Activated CD4-positive, alpha-beta T cell treated with anti-CD3 and anti-CD28 coated beads, Interleukin-2, amount 10 ng/mL, durations not matched to agents 24 days and 14 days (primary cell): ENCODE data around the gene IPO11. TPM values are rescaled to one million over a fixed set of nuclear protein-coding genes. Genes with fewer than 3 reads are reported as not detected.
"Not testable (repeated sequence)": the region's sequence is repeated elsewhere in the genome, so short reads cannot be mapped to it uniquely, and the experiment has no call there.

ENCODE experiments used
- DNase-seq: peaks from one replicate; pipeline ENCODE4 v3.0.0; 2022
- H3K27ac Mint-ChIP-seq: one replicate; pipeline ENCODE4 v1.8.0; 2022; ENCODE audit warnings: mild to moderate bottlenecking, mixed read lengths
- H3K27me3 Mint-ChIP-seq: one replicate; pipeline ENCODE4 v1.8.0; 2022; ENCODE audit warnings: mixed read lengths
- H3K36me3 Mint-ChIP-seq: one replicate; pipeline ENCODE4 v1.8.0; 2022; ENCODE audit warnings: low read depth, mild to moderate bottlenecking, mixed read lengths
- H3K4me1 Mint-ChIP-seq: one replicate; pipeline ENCODE4 v1.8.0; 2021; ENCODE audit warnings: mixed read lengths
- H3K4me3 Mint-ChIP-seq: one replicate; pipeline ENCODE4 v1.8.0; 2022; ENCODE audit warnings: mild to moderate bottlenecking, moderate library complexity, mixed read lengths
- H3K9me3 Mint-ChIP-seq: one replicate; pipeline ENCODE4 v1.8.0; 2021; ENCODE audit warnings: mixed read lengths
- intact Hi-C: fragments of 100-400 bp; cut with micrococcal nuclease; formaldehyde crosslinking; loops from one replicate; pipeline ENCODE4 v1.15.1; 2023
- total RNA-seq: library from RNA; stranded (reverse); gene quantifications from 2 replicates; pipeline ENCODE4 v1.2.3, GENCODE V29; 2022

IPO11 gene
- total RNA-seq, 1 donor from 2014 or later: 60.9 TPM

- intact Hi-C loops, DNase-seq, H3K27ac Mint-ChIP-seq, H3K9me3 Mint-ChIP-seq, H3K4me1 Mint-ChIP-seq, H3K4me3 Mint-ChIP-seq, H3K27me3 Mint-ChIP-seq: not testable (repeated sequence)
- H3K36me3 Mint-ChIP-seq: peaks cover 37% of the 10 kb centered on the region
These were observed 96.2 kb downstream of the IPO11 start for GRCh38 chr5:62508760-62509159.

- intact Hi-C loops: no loop called here
- Mint-ChIP-seq H3K27ac (no peak overlapping the region), H3K27me3 (no peaks in the 10 kb centered on the region), H3K9me3 (peaks cover 5% of the 10 kb centered on the region), H3K4me3 (no peak overlapping the region), H3K36me3 (peaks cover 37% of the 10 kb centered on the region), H3K4me1 (no peaks in the 10 kb centered on the region)
- DNase-seq: no peak
These were observed 97.2 kb downstream of the IPO11 start for GRCh38 chr5:62509806-62510205.

GRCh38 chr5:62513085-62513484, 100.5 kb downstream of the IPO11 start:
- intact Hi-C loops, H3K4me1 Mint-ChIP-seq, H3K27ac Mint-ChIP-seq, DNase-seq, H3K27me3 Mint-ChIP-seq, H3K9me3 Mint-ChIP-seq, H3K4me3 Mint-ChIP-seq: not testable (repeated sequence)
- H3K36me3 Mint-ChIP-seq: peaks cover 27% of the 10 kb centered on the region

- peaks cover 24% of the 10 kb centered on the region for H3K36me3 Mint-ChIP-seq
- H3K27me3 Mint-ChIP-seq: no peaks in the 10 kb centered on the region
- intact Hi-C loops: no loop called here
These were observed 102.1 kb downstream of the IPO11 start for GRCh38 chr5:62514510-62515119.

GRCh38 chr5:62520812-62521211, 108.2 kb downstream of the IPO11 start:
- DNase-seq, H3K27me3 Mint-ChIP-seq, H3K27ac Mint-ChIP-seq, H3K4me3 Mint-ChIP-seq, intact Hi-C loops, H3K9me3 Mint-ChIP-seq: not testable (repeated sequence)
- H3K4me1 Mint-ChIP-seq: peaks cover 10% of the 10 kb centered on the region
- H3K36me3 Mint-ChIP-seq: peaks cover 35% of the 10 kb centered on the region

More at GRCh38 chr5:62514510-62515119, 102.1 kb downstream of the IPO11 start:
- Mint-ChIP-seq H3K9me3 (no peaks in the 10 kb centered on the region), H3K4me3 (no peak overlapping the region), H3K4me1 (no peaks in the 10 kb centered on the region), H3K27ac (no peak overlapping the region)
- no peak for DNase-seq

- intact Hi-C loops: no loop called here
- peaks cover 3% of the 10 kb centered on the region for H3K9me3 Mint-ChIP-seq
- no peaks in the 10 kb centered on the region for H3K27me3 Mint-ChIP-seq
- no peak for DNase-seq
- peaks cover 34% of the 10 kb centered on the region for H3K36me3 Mint-ChIP-seq
- peaks cover 10% of the 10 kb centered on the region for H3K4me1 Mint-ChIP-seq
- no peak overlapping the region for H3K27ac Mint-ChIP-seq
- no peak overlapping the region for H3K4me3 Mint-ChIP-seq
These were observed 108.8 kb downstream of the IPO11 start for GRCh38 chr5:62521319-62521718.

GRCh38 chr5:62522811-62523210, 110.2 kb downstream of the IPO11 start:
- DNase-seq: no peak

GRCh38 chr5:62533597-62533996, 121.0 kb downstream of the IPO11 start:
- Mint-ChIP-seq H3K27me3 (no peaks in the 10 kb centered on the region), H3K27ac (no peak overlapping the region), H3K9me3 (no peaks in the 10 kb centered on the region), H3K36me3 (peaks cover 26% of the 10 kb centered on the region), H3K4me1 (peaks cover 3% of the 10 kb centered on the region), H3K4me3 (no peak overlapping the region)
- intact Hi-C loops: no loop called here
- no peak for DNase-seq

More at GRCh38 chr5:62522811-62523210, 110.2 kb downstream of the IPO11 start:
- Mint-ChIP-seq H3K9me3 (peaks cover 3% of the 10 kb centered on the region), H3K4me1 (peaks cover 10% of the 10 kb centered on the region), H3K27me3 (no peaks in the 10 kb centered on the region), H3K36me3 (peaks cover 30% of the 10 kb centered on the region), H3K27ac (no peak overlapping the region), H3K4me3 (no peak overlapping the region)
- intact Hi-C loops: no loop called here

GRCh38 chr5:62534461-62535236, 122.1 kb downstream of the IPO11 start:
- intact Hi-C loops: no loop called here
- no peak for DNase-seq
- Mint-ChIP-seq H3K4me1 (peaks cover 3% of the 10 kb centered on the region), H3K9me3 (no peaks in the 10 kb centered on the region), H3K4me3 (no peak overlapping the region), H3K27me3 (no peaks in the 10 kb centered on the region), H3K36me3 (peaks cover 32% of the 10 kb centered on the region), H3K27ac (no peak overlapping the region)

GRCh38 chr5:62536232-62536631, 123.7 kb downstream of the IPO11 start:
- no peak for DNase-seq
- Mint-ChIP-seq H3K9me3 (no peaks in the 10 kb centered on the region), H3K4me3 (no peak overlapping the region), H3K27ac (no peak overlapping the region), H3K27me3 (no peaks in the 10 kb centered on the region), H3K4me1 (peaks cover 3% of the 10 kb centered on the region), H3K36me3 (peaks cover 31% of the 10 kb centered on the region)
- intact Hi-C loops: no loop called here

GRCh38 chr5:62536783-62537182, 124.2 kb downstream of the IPO11 start:
- Mint-ChIP-seq H3K27me3 (no peaks in the 10 kb centered on the region), H3K4me3 (no peak overlapping the region), H3K27ac (no peak overlapping the region), H3K9me3 (no peaks in the 10 kb centered on the region), H3K36me3 (peaks cover 25% of the 10 kb centered on the region), H3K4me1 (peaks cover 3% of the 10 kb centered on the region)
- intact Hi-C loops: no loop called here
- DNase-seq: no peak

GRCh38 chr5:62538017-62538942, 125.7 kb downstream of the IPO11 start:
- Mint-ChIP-seq H3K9me3 (no peaks in the 10 kb centered on the region), H3K4me1 (peaks cover 3% of the 10 kb centered on the region), H3K36me3 (peaks cover 22% of the 10 kb centered on the region), H3K27me3 (no peaks in the 10 kb centered on the region), H3K4me3 (no peak overlapping the region), H3K27ac (no peak overlapping the region)
- intact Hi-C loops: no loop called here
- DNase-seq: no peak

GRCh38 chr5:62542720-62543119, 130.2 kb downstream of the IPO11 start:
- H3K4me1 Mint-ChIP-seq: peaks cover 3% of the 10 kb centered on the region
- intact Hi-C loops: no loop called here
- H3K4me3 Mint-ChIP-seq: no peak overlapping the region
- DNase-seq: no peak
- H3K9me3 Mint-ChIP-seq: peaks cover 13% of the 10 kb centered on the region
- peaks cover 40% of the 10 kb centered on the region for H3K36me3 Mint-ChIP-seq
- H3K27me3 Mint-ChIP-seq: no peaks in the 10 kb centered on the region
- no peak overlapping the region for H3K27ac Mint-ChIP-seq
